ENCODE results near the gene JAG2.

Gene JAG2

DNA sequence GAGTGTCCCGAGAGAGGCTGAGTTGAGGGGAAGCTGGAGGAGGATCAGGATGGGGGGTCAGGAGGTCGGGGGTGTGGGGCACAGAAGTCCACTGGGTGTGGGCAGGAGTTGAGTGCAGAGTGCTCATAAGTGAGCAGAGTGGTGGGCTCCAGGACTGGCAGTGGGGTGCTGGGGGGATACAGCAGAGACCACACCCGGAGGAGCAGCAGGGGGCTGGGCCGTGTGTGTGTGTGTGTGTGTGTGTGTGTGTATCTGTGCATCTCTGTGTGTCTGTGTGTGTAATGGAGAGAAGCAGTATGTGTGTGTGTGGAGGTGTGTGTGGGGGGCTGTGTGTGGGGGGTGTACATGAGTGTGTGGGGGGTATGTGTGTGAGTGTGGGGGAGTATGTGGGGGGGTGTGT, 17.4 kb upstream of the JAG2 start:
- no peak overlapping the region for H3K27ac ChIP-seq (replicated peaks)
- TF ChIP-seq, protein P1, sequence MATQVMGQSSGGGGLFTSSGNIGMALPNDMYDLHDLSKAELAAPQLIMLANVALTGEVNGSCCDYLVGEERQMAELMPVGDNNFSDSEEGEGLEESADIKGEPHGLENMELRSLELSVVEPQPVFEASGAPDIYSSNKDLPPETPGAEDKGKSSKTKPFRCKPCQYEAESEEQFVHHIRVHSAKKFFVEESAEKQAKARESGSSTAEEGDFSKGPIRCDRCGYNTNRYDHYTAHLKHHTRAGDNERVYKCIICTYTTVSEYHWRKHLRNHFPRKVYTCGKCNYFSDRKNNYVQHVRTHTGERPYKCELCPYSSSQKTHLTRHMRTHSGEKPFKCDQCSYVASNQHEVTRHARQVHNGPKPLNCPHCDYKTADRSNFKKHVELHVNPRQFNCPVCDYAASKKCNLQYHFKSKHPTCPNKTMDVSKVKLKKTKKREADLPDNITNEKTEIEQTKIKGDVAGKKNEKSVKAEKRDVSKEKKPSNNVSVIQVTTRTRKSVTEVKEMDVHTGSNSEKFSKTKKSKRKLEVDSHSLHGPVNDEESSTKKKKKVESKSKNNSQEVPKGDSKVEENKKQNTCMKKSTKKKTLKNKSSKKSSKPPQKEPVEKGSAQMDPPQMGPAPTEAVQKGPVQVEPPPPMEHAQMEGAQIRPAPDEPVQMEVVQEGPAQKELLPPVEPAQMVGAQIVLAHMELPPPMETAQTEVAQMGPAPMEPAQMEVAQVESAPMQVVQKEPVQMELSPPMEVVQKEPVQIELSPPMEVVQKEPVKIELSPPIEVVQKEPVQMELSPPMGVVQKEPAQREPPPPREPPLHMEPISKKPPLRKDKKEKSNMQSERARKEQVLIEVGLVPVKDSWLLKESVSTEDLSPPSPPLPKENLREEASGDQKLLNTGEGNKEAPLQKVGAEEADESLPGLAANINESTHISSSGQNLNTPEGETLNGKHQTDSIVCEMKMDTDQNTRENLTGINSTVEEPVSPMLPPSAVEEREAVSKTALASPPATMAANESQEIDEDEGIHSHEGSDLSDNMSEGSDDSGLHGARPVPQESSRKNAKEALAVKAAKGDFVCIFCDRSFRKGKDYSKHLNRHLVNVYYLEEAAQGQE (IDR thresholded peaks at IDR 0.05; ENCODE audit: insufficient replicate concordance, low read depth), result no peak
- no peak for TF ChIP-seq SPI1 (IDR thresholded peaks at IDR 0.05; ENCODE audit: borderline replicate concordance, low read depth)
- TF ChIP-seq POLR2AphosphoS5 (IDR thresholded peaks at IDR 0.05; ENCODE audit: low read depth), result no peak
- TF ChIP-seq, protein P2, sequence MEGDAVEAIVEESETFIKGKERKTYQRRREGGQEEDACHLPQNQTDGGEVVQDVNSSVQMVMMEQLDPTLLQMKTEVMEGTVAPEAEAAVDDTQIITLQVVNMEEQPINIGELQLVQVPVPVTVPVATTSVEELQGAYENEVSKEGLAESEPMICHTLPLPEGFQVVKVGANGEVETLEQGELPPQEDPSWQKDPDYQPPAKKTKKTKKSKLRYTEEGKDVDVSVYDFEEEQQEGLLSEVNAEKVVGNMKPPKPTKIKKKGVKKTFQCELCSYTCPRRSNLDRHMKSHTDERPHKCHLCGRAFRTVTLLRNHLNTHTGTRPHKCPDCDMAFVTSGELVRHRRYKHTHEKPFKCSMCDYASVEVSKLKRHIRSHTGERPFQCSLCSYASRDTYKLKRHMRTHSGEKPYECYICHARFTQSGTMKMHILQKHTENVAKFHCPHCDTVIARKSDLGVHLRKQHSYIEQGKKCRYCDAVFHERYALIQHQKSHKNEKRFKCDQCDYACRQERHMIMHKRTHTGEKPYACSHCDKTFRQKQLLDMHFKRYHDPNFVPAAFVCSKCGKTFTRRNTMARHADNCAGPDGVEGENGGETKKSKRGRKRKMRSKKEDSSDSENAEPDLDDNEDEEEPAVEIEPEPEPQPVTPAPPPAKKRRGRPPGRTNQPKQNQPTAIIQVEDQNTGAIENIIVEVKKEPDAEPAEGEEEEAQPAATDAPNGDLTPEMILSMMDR (IDR thresholded peaks at IDR 0.05; ENCODE audit: insufficient read depth, low read length), result no peak
- TF ChIP-seq GABPA (IDR thresholded peaks at IDR 0.05; ENCODE audit: low read depth), result no peak

DNA sequence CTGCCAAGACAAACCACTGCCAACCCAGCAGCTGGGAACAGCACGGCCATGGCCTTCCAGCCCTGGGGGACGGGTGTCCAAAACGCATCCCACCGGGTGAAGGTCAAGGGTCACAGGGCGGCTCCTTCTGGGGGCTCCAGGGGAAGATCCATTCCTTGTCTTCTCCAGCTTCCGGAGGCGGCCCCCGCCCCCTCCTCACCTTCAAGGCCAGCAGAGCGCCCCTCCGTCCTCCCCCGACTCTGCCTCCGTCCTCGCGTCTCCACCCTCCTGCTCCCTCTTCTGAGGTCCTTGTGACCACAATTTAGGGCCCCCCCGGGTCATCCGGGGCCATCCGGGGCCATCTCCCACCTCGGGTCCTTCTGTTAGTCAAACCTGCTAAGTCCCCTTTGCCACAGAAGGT, 16.4 kb upstream of the JAG2 start:
- no peaks in the 10 kb centered on the region for H3K27me3 ChIP-seq (ENCODE audit: insufficient read depth, poor library complexity, severe bottlenecking)
- no peak overlapping the region for H3K4me3 ChIP-seq (replicated peaks; ENCODE audit: insufficient read depth, low read length)
- H3K27ac ChIP-seq (replicated peaks), result no peak overlapping the region
- TF ChIP-seq SPI1 (IDR thresholded peaks at IDR 0.05; ENCODE audit: borderline replicate concordance, low read depth), result no peak
- TF ChIP-seq, protein P2 (IDR thresholded peaks at IDR 0.05; ENCODE audit: insufficient read depth, low read length), result no peak
- TF ChIP-seq POLR2AphosphoS5 (IDR thresholded peaks at IDR 0.05; ENCODE audit: low read depth), result no peak
- no peak for TF ChIP-seq GABPA (IDR thresholded peaks at IDR 0.05; ENCODE audit: low read depth)
- no peak for DNase-seq (ENCODE audit: low read depth in 1 of 2, low spot score in 1 of 2)

More for the DNA sequence above, 17.4 kb upstream of the JAG2 start:
- no peaks in the 10 kb centered on the region for H3K27me3 ChIP-seq (ENCODE audit: insufficient read depth, poor library complexity, severe bottlenecking)
- H3K4me3 ChIP-seq (replicated peaks; ENCODE audit: insufficient read depth, low read length), result no peak overlapping the region
- DNase-seq (ENCODE audit: low read depth in 1 of 2, low spot score in 1 of 2), result no peak

DNA sequence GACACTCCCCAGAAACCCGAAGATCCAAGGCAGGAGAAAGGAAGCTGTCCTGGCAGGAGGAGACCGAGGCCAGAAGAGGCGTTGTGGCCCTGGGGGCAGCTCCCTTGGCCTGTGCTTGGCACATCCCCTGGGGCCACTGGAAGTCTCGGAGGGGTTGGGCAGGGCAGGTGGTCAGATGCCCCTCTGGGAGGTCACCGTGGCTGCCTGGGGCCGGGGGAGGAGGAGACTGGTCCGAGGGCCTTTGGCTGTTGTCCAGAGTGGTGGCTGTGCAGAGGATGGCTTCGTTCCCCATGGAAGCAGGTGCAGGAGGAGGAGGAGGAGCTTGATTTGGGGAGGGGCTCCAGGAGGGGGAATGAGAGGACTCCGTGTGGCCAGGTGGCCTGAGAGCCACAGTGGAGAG, 15.9 kb upstream of the JAG2 start:
- Histone ChIP-seq H3K4me3 (replicated peaks; ENCODE audit: insufficient read depth, low read length) (no peak overlapping the region), H3K27ac (replicated peaks) (no peak overlapping the region), H3K27me3 (ENCODE audit: insufficient read depth, poor library complexity, severe bottlenecking) (no peaks in the 10 kb centered on the region)
- no peak for DNase-seq (ENCODE audit: low read depth in 1 of 2, low spot score in 1 of 2)
- TF ChIP-seq GABPA (IDR thresholded peaks at IDR 0.05; ENCODE audit: low read depth) (no peak), SPI1 (IDR thresholded peaks at IDR 0.05; ENCODE audit: borderline replicate concordance, low read depth) (no peak), POLR2AphosphoS5 (IDR thresholded peaks at IDR 0.05; ENCODE audit: low read depth) (no peak)
- TF ChIP-seq, protein P1 (IDR thresholded peaks at IDR 0.05; ENCODE audit: insufficient replicate concordance, low read depth), result no peak
- TF ChIP-seq, protein P2 (IDR thresholded peaks at IDR 0.05; ENCODE audit: insufficient read depth, low read length), result no peak

Data from HL-60 (cell line).